Epithelial cell of proximal tubule (primary cell): ENCODE results near the gene DOCK2. TPM values are rescaled to one million over a fixed set of nuclear protein-coding genes. Genes with fewer than 3 reads are reported as not detected.

Experiments used
- DNase-seq: peaks from one replicate; pipeline ENCODE4 v3.0.0-alpha.2; 2011; ENCODE audit warnings: low read depth
- H3K4me3 ChIP-seq: 2 replicates; pipeline ENCODE4 v1.5.1; 2011; ENCODE audit warnings: low read depth, mild to moderate bottlenecking, low read length
- total RNA-seq: library from RNA; depleted of rRNA; stranded (reverse); fragments of >200 nt; gene quantifications from 2 replicates; pipeline ENCODE4 v1.2.3, GENCODE V29; 2015
- TF ChIP-seq, protein P1 (sequence below): conservative IDR thresholded peaks from 2 replicates; pipeline ENCODE4 v1.5.1; 2012; ENCODE audit warnings: low read depth, mild to moderate bottlenecking, low read length

DOCK2 gene
- total RNA-seq, 1 donor from 2014 or later, result 30.4 TPM

DNA sequence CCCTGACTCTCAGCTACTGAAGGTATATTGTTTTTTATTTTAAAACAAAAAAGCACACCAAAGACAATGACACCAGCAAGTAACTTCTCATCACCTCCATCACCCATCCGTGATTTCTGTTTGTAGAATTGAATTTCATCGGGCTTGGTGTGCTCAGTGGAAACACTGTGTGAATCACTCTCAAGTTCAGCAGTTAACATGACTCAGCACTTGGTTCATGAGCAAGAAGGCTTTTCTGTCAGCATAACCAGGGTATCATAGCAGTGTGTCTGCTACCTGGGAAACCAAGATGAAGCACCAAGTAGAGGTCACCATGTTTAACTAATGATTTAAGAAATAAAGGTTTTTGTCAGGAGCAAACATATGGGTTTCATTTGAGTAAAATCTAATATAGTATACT is 219.5 kb downstream of the DOCK2 start:
- DNase-seq, result peak; percentile 68
- TF ChIP-seq, protein P1, sequence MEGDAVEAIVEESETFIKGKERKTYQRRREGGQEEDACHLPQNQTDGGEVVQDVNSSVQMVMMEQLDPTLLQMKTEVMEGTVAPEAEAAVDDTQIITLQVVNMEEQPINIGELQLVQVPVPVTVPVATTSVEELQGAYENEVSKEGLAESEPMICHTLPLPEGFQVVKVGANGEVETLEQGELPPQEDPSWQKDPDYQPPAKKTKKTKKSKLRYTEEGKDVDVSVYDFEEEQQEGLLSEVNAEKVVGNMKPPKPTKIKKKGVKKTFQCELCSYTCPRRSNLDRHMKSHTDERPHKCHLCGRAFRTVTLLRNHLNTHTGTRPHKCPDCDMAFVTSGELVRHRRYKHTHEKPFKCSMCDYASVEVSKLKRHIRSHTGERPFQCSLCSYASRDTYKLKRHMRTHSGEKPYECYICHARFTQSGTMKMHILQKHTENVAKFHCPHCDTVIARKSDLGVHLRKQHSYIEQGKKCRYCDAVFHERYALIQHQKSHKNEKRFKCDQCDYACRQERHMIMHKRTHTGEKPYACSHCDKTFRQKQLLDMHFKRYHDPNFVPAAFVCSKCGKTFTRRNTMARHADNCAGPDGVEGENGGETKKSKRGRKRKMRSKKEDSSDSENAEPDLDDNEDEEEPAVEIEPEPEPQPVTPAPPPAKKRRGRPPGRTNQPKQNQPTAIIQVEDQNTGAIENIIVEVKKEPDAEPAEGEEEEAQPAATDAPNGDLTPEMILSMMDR, result no peak
- no peak overlapping the region for H3K4me3 ChIP-seq

DNA sequence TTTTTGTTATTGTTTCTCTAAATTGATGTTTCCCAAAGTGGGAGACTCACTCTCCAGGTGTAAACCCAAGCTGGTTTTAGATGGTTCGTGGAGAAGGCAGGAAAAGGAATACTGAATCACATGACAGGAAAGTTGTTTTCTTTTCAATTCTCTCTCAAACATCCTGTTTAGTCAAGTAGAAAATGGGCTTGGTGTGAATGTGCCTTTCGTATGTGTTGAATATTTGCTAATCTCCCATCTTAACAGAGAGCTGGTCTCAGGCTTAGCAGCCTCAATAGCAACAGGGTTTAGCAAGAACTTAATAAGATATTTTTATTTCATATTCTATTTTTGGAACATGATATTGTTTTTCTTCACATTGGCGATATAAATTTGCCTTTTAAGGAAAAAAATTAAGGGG is 223.5 kb downstream of the DOCK2 start:
- H3K4me3 ChIP-seq, result no peak overlapping the region
- no peak for DNase-seq
- TF ChIP-seq, protein P1, result no peak

DNA sequence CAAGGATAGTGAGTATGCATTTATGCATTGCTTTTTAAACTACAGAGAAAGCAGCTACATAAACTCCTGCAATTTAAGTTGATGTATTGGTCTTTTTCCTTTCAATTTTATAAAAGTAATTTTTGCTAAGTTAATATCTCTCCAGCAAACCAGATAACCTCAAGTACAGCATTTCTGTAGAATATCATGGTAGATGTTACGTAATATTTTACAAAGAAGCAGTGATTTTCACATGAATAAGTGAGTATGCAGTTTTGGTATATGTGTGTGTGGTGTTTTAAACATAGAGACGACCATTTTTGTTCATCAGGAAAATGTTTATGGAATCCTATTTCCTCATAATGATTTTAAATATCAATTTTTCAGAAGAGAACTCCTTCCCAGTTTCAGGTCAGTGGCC is 224.4 kb downstream of the DOCK2 start:
- DNase-seq, result no peak
- no peak overlapping the region for H3K4me3 ChIP-seq
- TF ChIP-seq, protein P1, result no peak

DNA sequence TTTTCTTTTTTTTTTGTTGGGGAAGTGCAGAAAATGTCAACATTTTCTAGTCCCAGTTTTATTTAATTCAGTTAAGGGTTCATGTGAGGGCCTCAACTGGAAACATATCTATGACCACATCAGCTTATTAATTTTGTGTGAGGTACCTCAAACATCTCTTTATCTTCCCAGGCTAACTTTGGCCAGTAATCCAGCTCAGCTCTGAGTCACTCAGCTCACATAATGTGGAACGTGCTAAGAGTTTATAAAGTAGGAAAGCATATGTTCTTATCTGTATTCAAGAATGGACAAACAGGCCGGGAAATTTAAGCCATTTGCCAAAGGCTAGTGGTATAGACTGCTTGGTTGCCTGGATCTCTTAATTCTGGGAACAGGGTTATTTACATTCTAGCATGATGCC is 224.9 kb downstream of the DOCK2 start:
- no peak for DNase-seq
- TF ChIP-seq, protein P1, result no peak
- H3K4me3 ChIP-seq, result no peak overlapping the region

DNA sequence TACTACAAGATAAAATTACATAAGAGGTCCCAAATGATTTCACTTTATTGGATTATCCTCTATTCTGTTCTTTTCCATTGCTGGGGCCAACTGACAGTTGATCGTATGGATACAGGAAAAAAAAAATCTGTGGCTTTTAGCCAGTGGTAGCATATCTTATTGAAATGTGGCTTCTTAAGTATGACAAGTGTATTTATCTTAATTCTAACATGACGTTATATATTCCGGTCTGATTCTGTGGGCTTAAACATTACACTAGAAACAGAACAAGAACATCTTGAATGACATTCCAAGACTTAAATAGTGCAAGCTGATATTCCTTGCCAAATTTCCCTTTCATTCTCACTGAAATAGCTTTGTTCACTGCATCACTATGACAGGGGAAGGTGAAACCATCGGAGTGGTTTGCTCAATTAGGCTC is 225.3 kb downstream of the DOCK2 start:
- H3K4me3 ChIP-seq, result no peak overlapping the region
- TF ChIP-seq, protein P1, result no peak
- DNase-seq, result no peak

DNA sequence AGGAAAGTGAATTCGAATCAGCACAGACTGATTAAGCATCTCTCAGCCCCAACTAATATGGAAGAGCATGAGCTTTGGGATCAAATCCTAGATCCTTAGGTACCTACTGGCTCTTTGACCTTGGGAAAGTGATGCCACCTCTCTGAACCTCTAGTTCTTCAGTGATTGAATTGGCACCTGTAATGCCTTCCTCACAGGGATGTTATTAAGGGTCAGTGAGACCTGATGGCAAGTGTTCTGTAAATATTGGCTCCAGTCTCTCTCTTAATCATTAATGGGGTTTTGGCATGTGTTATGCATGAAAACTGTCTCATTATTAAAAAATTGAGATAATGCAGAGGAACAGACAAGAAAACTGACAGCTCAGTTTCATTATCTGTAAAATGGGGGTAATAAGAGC is 227.4 kb downstream of the DOCK2 start:
- DNase-seq, result no peak
- TF ChIP-seq, protein P1, result no peak
- H3K4me3 ChIP-seq, result no peak overlapping the region

DNA sequence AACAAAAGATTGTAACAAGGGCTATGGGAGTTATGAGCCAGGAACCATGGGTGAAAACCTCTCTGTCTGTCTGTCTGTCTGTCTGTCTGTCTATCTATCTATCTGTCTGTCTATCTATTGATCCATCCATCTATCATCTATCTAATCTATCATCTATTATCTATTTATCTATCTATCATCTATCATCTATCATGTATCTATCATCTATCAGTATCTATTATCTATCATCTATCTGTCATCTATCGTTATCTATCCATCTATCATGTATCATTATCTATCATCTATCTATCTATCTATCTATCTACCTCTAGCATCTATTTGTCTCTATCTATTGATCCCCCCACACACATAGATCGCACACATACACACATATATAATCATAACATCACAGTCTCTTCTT is 230.3 kb downstream of the DOCK2 start:
- no peak for DNase-seq
- TF ChIP-seq, protein P1, result no peak
- H3K4me3 ChIP-seq, result no peak overlapping the region
